Caki2 (cell line): ENCODE measurements around the gene SMARCA1. TPM values are rescaled to one million over a fixed set of nuclear protein-coding genes. Genes with fewer than 3 reads are reported as not detected.

Experiments
- total RNA-seq: library from RNA; depleted of rRNA; stranded (reverse); fragments of >200 nt; shearing (Covaris generic); gene quantifications from 2 replicates; pipeline ENCODE4 v1.2.3, GENCODE V29; 2014; ENCODE audit warnings: low replicate concordance; rRNA removed

The SMARCA1 gene
- total RNA-seq, 1 experiment from 2014 or later = 13.1 TPM

Other genes starting within 250 kb of the SMARCA1 start
- gene OCRL, start 16.8 kb upstream of the SMARCA1 start, total RNA-seq = 15.9 and 22.8 TPM in 2 replicates
- 0.06 and 0.07 TPM in 2 replicates for gene APLN, start 131.5 kb upstream of the SMARCA1 start, total RNA-seq
- gene XPNPEP2, start 215.5 kb upstream of the SMARCA1 start, total RNA-seq = not detected in 2 replicates